K562 (cell line): ENCODE measurements around the gene COL9A2. TPM values are rescaled to one million over a fixed set of nuclear protein-coding genes. Genes with fewer than 3 reads are reported as not detected.

ENCODE experiments used
- CBFA2T3 ChIP-seq: fragments of 450-650 bp; IDR thresholded peaks from 2 replicates; pipeline ENCODE4 v1.6.1; 2017
- ELK3 ChIP-seq: fragments of 450-650 bp; formaldehyde crosslinking; IDR thresholded peaks from 2 replicates; pipeline ENCODE4 v1.4.0; 2020; ENCODE audit warnings: mild to moderate bottlenecking
- HDAC8 ChIP-seq: fragments of 450-650 bp; IDR thresholded peaks from 2 replicates; pipeline ENCODE4 v1.6.1; 2016; ENCODE audit warnings: mild to moderate bottlenecking, missing genetic modification characterization, moderate library complexity, missing compliant biosample characterization
- LARP7 ChIP-seq: fragments of 450-650 bp; IDR thresholded peaks from 2 replicates; pipeline ENCODE4 v1.6.1; 2016
- POLR2G ChIP-seq: fragments of 200-400 bp; formaldehyde crosslinking; IDR thresholded peaks from 2 replicates; pipeline ENCODE4 v1.6.1; 2017; ENCODE audit warnings: low read depth, mild to moderate bottlenecking, antibody characterized with exemption, low read length, moderate library complexity
- RAD21 ChIP-seq, 2 experiments: fragments of 250-450 bp in 1 of 2; fragments of 450-650 bp in 1 of 2; sonication (Bioruptor Pico) in 1 of 2; formaldehyde crosslinking in 1 of 2; IDR thresholded peaks in 1 of 2; conservative IDR thresholded peaks in 1 of 2; 2 replicates each; pipeline versions ENCODE4 v1.4.0 to v1.8.0; 2020 to 2022; ENCODE audit warnings: mild to moderate bottlenecking in 2 of 2, moderate library complexity in 1 of 2
- SOX6 ChIP-seq: fragments of 450-650 bp; IDR thresholded peaks from 2 replicates; pipeline ENCODE4 v1.6.1; 2014; ENCODE audit warnings: mild to moderate bottlenecking
- WHSC1 ChIP-seq: IDR thresholded peaks from one replicate; pipeline ENCODE4 v1.6.1; 2012; ENCODE audit warnings: low read length, control low read depth, inconsistent platforms
- polyA plus RNA-seq, 8 experiments: library from polyadenylated mRNA; depleted of rRNA in 4 of 8; stranded (reverse) in 5 of 8; unstranded in 3 of 8; fragments of >200 nt; fragmentation: Nextera tagmentation in 2 of 8; fragmentation: Illumina TruSeq in 1 of 8; extraction: Ambion mirVana in 2 of 8; extraction: Trizol in 1 of 8; gene quantifications; 2 replicates each; pipeline versions ENCODE4 v1.2.1 to v1.2.3, GENCODE V29; 2011 to 2014; ENCODE audit warnings: inconsistent platforms in 1 of 8, missing spikeins in 1 of 8
- total RNA-seq, 7 experiments: library from RNA; depleted of rRNA in 6 of 7; stranded (reverse); fragments of >200 nt in 6 of 7; fragmentation: Illumina TruSeq in 2 of 7; extraction: Trizol in 2 of 7; gene quantifications; 2 replicates each; pipeline versions ENCODE4 v1.2.1 to v1.2.3, GENCODE V29; 2011 to 2021; ENCODE audit warnings: low replicate concordance in 1 of 7

The COL9A2 gene
- total and polyA plus RNA-seq, 9 of the 15 experiments (the other 6 are each of a cell fraction or from before 2014, with no cell fraction given), result 0.03 to 2.2 (median 0.31) TPM

GRCh38 chr1:40339420-40340323 is 22.6 kb upstream of the COL9A2 start (continued):
- TF ChIP-seq RAD21 (CRISPR knock-in tag; conservative IDR thresholded peaks at IDR 0.05 in 1 of 2, IDR thresholded peaks at IDR 0.05 in 1 of 2) (0 out of 4 replicates have a peak, but pooled peaks of 1 of the 2 experiments have one; percentile 11), HDAC8 (tag) (no peak), WHSC1 (no peak), POLR2G (no peak), ELK3 (CRISPR knock-in tag) (no peak), CBFA2T3 (peak; percentile 93), LARP7 (peak; percentile 14; the same call in 1 of the 2 replicates), SOX6 (peak; percentile 41; the same call in 1 of the 2 replicates)
